Testis (tissue), 3 donors: ENCODE results near the gene KCNC2. TPM values are rescaled to one million over a fixed set of nuclear protein-coding genes. Genes with fewer than 3 reads are reported as not detected.

Experiments
- DNase-seq: peaks from one replicate; pipeline ENCODE4 v3.0.0-alpha.2; 2019
- H3K27ac ChIP-seq, 2 donors: fragments of 200-600 bp; sonication (generic); one replicate each; pipeline ENCODE4 v1.5.1; 2019
- H3K27me3 ChIP-seq: fragments of 200-600 bp; sonication (generic); one replicate; pipeline ENCODE4 v1.5.1; 2019
- H3K36me3 ChIP-seq: fragments of 200-600 bp; sonication (generic); one replicate; pipeline ENCODE4 v1.5.1; 2017; ENCODE audit warnings: low read depth; ENCODE audit errors: missing control alignments
- H3K4me1 ChIP-seq: fragments of 200-600 bp; sonication (generic); one replicate; pipeline ENCODE4 v1.5.1; 2019
- H3K4me3 ChIP-seq, 2 donors: fragments of 200-600 bp; sonication (generic); one replicate each; pipeline ENCODE4 v1.5.1; 2017 to 2019
- H3K9me3 ChIP-seq: fragments of 200-600 bp; sonication (generic); one replicate; pipeline ENCODE4 v1.5.1; 2017
- CTCF ChIP-seq, 3 experiments: fragments of 450-650 bp in 2 of 3; fragments of 200-600 bp in 1 of 3; sonication (generic) in 1 of 3; IDR thresholded peaks; one replicate each; pipeline ENCODE4 v1.5.1; 2016 to 2019; ENCODE audit warnings: antibody characterized with exemption in 3 of 3, mild to moderate bottlenecking in 2 of 3, moderate library complexity in 1 of 3
- POLR2A ChIP-seq: fragments of 450-650 bp; IDR thresholded peaks from one replicate; pipeline ENCODE4 v1.6.1; 2017; ENCODE audit warnings: antibody characterized with exemption, mild to moderate bottlenecking, moderate library complexity
- WGBS, 2 donors: methylation state at CpG; one replicate each; pipeline ENCODE4 v1.1.5; 2018; 5-methylcytosine and 5-hydroxymethylcytosine counted together
- intact Hi-C: fragments of 100-400 bp; cut with DNase I; formaldehyde crosslinking; loops from one replicate; pipeline ENCODE4 v1.15.1; 2023; ENCODE audit warnings: low total_unique reads
- polyA plus RNA-seq: library from polyadenylated mRNA; stranded (reverse); fragments of 350-450 nt; fragmentation: Illumina TruSeq; extraction: RNeasy Lipid Tissue Mini Kit (QIAGEN cat#74804); gene quantifications from one replicate; pipeline ENCODE4 v1.2.3, GENCODE V29; 2014; ENCODE audit warnings: low read depth, low replicate concordance; ENCODE audit not compliant: insufficient read depth
- total RNA-seq, 2 donors: library from RNA; depleted of rRNA; stranded (reverse); fragments of >200 nt; gene quantifications; one replicate each; pipeline ENCODE4 v1.2.3, GENCODE V29; 2016

The KCNC2 gene
- total and polyA plus RNA-seq, 3 donors from 2014 or later, result 0.39 TPM; not detected in 2

GRCh38 chr12:75097003-75097402 lies 112.6 kb downstream of the KCNC2 start:
- TF ChIP-seq POLR2A, result no peak
- no peak for TF ChIP-seq CTCF (IDR thresholded peaks at IDR 0.05)
- H3K4me1 ChIP-seq, result no peaks in the 10 kb centered on the region
- H3K27me3 ChIP-seq, result no peaks in the 10 kb centered on the region
- intact Hi-C loops, result no loop called here
- no peak overlapping the region for H3K27ac ChIP-seq
- no peaks in the 10 kb centered on the region for H3K36me3 ChIP-seq
- H3K4me3 ChIP-seq, result no peak overlapping the region
- H3K9me3 ChIP-seq, result no peaks in the 10 kb centered on the region
- no peak for DNase-seq

- no peak for TF ChIP-seq POLR2A
- no peak for TF ChIP-seq CTCF (IDR thresholded peaks at IDR 0.05)
- Histone ChIP-seq H3K4me1 (no peaks in the 10 kb centered on the region), H3K4me3 (no peak overlapping the region), H3K36me3 (no peaks in the 10 kb centered on the region), H3K27me3 (no peaks in the 10 kb centered on the region), H3K27ac (no peak overlapping the region), H3K9me3 (no peaks in the 10 kb centered on the region)
- 50 to 70% methylated on average over 1 of the region's 1 CpG for WGBS, 2 donors
- intact Hi-C loops, result no loop called here
- no peak for DNase-seq
Observed at GRCh38 chr12:75087654-75088053, 122.0 kb downstream of the KCNC2 start.

- Histone ChIP-seq H3K27ac (no peak overlapping the region), H3K4me3 (no peak overlapping the region), H3K36me3 (no peaks in the 10 kb centered on the region), H3K27me3 (no peaks in the 10 kb centered on the region), H3K9me3 (no peaks in the 10 kb centered on the region), H3K4me1 (no peaks in the 10 kb centered on the region)
- DNase-seq, result no peak
- intact Hi-C loops, result no loop called here
- no peak for TF ChIP-seq POLR2A
- no peak for TF ChIP-seq CTCF (IDR thresholded peaks at IDR 0.05)
- 71 to 81% methylated on average over 2 of the region's 2 CpGs for WGBS, 2 donors
Observed at GRCh38 chr12:75086091-75087038, 123.3 kb downstream of the KCNC2 start.

GRCh38 chr12:75081305-75081704 lies 128.3 kb downstream of the KCNC2 start:
- Histone ChIP-seq H3K36me3 (no peaks in the 10 kb centered on the region), H3K4me3 (no peak overlapping the region), H3K4me1 (no peaks in the 10 kb centered on the region), H3K27me3 (no peaks in the 10 kb centered on the region), H3K27ac (no peak overlapping the region), H3K9me3 (no peaks in the 10 kb centered on the region)
- TF ChIP-seq CTCF (IDR thresholded peaks at IDR 0.05), result no peak
- TF ChIP-seq POLR2A, result no peak
- WGBS, 2 donors, result 49 to 72% methylated on average over 2 of the region's 2 CpGs
- DNase-seq, result no peak
- intact Hi-C loops, result no loop called here

GRCh38 chr12:75080582-75080981 lies 129.1 kb downstream of the KCNC2 start:
- Histone ChIP-seq H3K36me3 (no peaks in the 10 kb centered on the region), H3K27me3 (no peaks in the 10 kb centered on the region), H3K9me3 (no peaks in the 10 kb centered on the region), H3K4me1 (no peaks in the 10 kb centered on the region), H3K4me3 (no peak overlapping the region), H3K27ac (no peak overlapping the region)
- 68 to 71% methylated on average over 4 of the region's 4 CpGs for WGBS, 2 donors
- intact Hi-C loops, result no loop called here
- DNase-seq, result no peak
- no peak for TF ChIP-seq POLR2A
- TF ChIP-seq CTCF (IDR thresholded peaks at IDR 0.05), result no peak
